Measurements from ENCODE around the gene SPINT1.

- TF ChIP-seq YY1 (IDR thresholded peaks at IDR 0.05; ENCODE audit: insufficient read depth, insufficient read length) (no peak), SUZ12 (IDR thresholded peaks at IDR 0.05; ENCODE audit: extremely low read depth, insufficient read depth, insufficient read length) (no peak)
These were observed 47.3 kb downstream of the SPINT1 start for GRCh38 chr15:40891138-40891537.
